K562 (cell line): Measurements from ENCODE around the gene IZUMO1R.

ENCODE experiments used
- DPF2 ChIP-seq: fragments of 450-650 bp; IDR thresholded peaks from 2 replicates; pipeline ENCODE4 v1.6.1; 2016
- RBM34 ChIP-seq: fragments of 200-400 bp; formaldehyde crosslinking; IDR thresholded peaks from 2 replicates; pipeline ENCODE4 v1.6.1; 2018; ENCODE audit warnings: low read length, borderline replicate concordance; ENCODE audit not compliant: insufficient read depth
- RCOR1 ChIP-seq, 2 experiments: IDR thresholded peaks; 2 replicates each; pipeline ENCODE4 v1.6.1; 2012; ENCODE audit warnings: low read depth in 2 of 2, low read length in 2 of 2, borderline replicate concordance in 1 of 2, improper control_type of control experiment in 1 of 2
- TF ChIP-seq, protein P1 (sequence below): sonication (generic); formaldehyde crosslinking; IDR thresholded peaks from 2 replicates; pipeline ENCODE4 v1.5.0; 2020; ENCODE audit warnings: missing genetic modification reagents
- TF ChIP-seq, protein P2 (sequence below), 3 experiments: IDR thresholded peaks in 2 of 3; conservative IDR thresholded peaks in 1 of 3; 2 replicates each; pipeline ENCODE4 v1.5.1; 2011 to 2012; ENCODE audit warnings: low read length in 3 of 3, mild to moderate bottlenecking in 3 of 3, control low read depth in 2 of 3, improper control_type of control experiment in 1 of 3, inconsistent platforms in 1 of 3, low read depth in 1 of 3, mixed read lengths in 1 of 3, moderate library complexity in 1 of 3; ENCODE audit not compliant: insufficient read depth in 2 of 3

DNA sequence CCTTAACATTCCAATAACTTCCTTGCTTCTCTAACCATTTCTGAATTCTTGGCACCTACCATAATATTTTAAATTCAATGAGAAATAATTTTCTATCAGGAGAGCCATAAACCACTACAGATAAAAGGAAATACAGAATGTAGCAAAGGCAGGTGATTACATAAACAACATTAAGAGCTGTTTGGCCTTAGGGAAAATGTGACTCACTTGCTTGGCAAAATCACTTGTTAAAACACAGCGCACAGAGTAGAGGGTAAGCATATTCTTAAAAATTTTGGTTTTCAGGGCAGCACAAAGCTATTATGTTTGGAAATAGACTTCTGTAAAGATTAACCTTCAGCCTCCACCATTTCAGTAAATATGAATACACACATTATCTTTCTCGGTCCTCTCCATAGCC lies 26.4 kb downstream of the IZUMO1R start:
- TF ChIP-seq DPF2 (no peak), RBM34 (no peak), RCOR1 (IDR thresholded peaks at IDR 0.05; ENCODE audit: borderline replicate concordance in 1 of 2, low read depth in 2 of 2, low read length in 2 of 2) (no peak)
- TF ChIP-seq, protein P1, sequence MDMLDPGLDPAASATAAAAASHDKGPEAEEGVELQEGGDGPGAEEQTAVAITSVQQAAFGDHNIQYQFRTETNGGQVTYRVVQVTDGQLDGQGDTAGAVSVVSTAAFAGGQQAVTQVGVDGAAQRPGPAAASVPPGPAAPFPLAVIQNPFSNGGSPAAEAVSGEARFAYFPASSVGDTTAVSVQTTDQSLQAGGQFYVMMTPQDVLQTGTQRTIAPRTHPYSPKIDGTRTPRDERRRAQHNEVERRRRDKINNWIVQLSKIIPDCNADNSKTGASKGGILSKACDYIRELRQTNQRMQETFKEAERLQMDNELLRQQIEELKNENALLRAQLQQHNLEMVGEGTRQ (CRISPR knock-in tag), result no peak
- TF ChIP-seq, protein P2, sequence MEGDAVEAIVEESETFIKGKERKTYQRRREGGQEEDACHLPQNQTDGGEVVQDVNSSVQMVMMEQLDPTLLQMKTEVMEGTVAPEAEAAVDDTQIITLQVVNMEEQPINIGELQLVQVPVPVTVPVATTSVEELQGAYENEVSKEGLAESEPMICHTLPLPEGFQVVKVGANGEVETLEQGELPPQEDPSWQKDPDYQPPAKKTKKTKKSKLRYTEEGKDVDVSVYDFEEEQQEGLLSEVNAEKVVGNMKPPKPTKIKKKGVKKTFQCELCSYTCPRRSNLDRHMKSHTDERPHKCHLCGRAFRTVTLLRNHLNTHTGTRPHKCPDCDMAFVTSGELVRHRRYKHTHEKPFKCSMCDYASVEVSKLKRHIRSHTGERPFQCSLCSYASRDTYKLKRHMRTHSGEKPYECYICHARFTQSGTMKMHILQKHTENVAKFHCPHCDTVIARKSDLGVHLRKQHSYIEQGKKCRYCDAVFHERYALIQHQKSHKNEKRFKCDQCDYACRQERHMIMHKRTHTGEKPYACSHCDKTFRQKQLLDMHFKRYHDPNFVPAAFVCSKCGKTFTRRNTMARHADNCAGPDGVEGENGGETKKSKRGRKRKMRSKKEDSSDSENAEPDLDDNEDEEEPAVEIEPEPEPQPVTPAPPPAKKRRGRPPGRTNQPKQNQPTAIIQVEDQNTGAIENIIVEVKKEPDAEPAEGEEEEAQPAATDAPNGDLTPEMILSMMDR (IDR thresholded peaks at IDR 0.05 in 2 of 3, conservative IDR thresholded peaks at IDR 0.05 in 1 of 3; ENCODE audit: insufficient read depth in 2 of 3, low read depth in 1 of 3, low read length in 3 of 3), result no peak
